Lower leg skin (tissue), 4 donors: ENCODE measurements around the gene ZNF385B. TPM values are rescaled to one million over a fixed set of nuclear protein-coding genes. Genes with fewer than 3 reads are reported as not detected.

Experiments
- DNase-seq, 2 donors: peaks; one replicate each; pipeline ENCODE4 v3.0.0-alpha.2; 2019; ENCODE audit warnings: low spot score in 2 of 2
- H3K4me3 ChIP-seq: fragments of 200-600 bp; sonication (generic); 2 replicates; pipeline ENCODE4 v1.5.1; 2017; ENCODE audit warnings: mild to moderate bottlenecking, low read depth; ENCODE audit not compliant: poor library complexity, severe bottlenecking
- POLR2A ChIP-seq, 2 donors: fragments of 450-650 bp; IDR thresholded peaks; one replicate each; pipeline ENCODE4 v1.6.1; 2016 to 2017; ENCODE audit warnings: antibody characterized with exemption in 2 of 2, mild to moderate bottlenecking in 1 of 2, moderate library complexity in 1 of 2
- WGBS, 2 donors: methylation state at CpG; one replicate each; pipeline ENCODE4 v1.1.5; 2018; 5-methylcytosine and 5-hydroxymethylcytosine counted together
- intact Hi-C: fragments of 100-400 bp; cut with DNase I; formaldehyde crosslinking; loops from one replicate; pipeline ENCODE4 v1.15.0; 2023; ENCODE audit warnings: low total_unique reads
- total RNA-seq, 4 donors: library from RNA; depleted of rRNA; stranded (reverse); fragments of >200 nt; gene quantifications; one replicate each; pipeline ENCODE4 v1.1.0, GENCODE V29; 2016
- TF ChIP-seq, protein P1 (sequence below), 3 donors: fragments of 450-650 bp; IDR thresholded peaks; one replicate each; pipeline ENCODE4 v1.5.1; 2016; ENCODE audit warnings: antibody characterized with exemption in 3 of 3, mild to moderate bottlenecking in 3 of 3, moderate library complexity in 2 of 3

Gene ZNF385B
- total RNA-seq, 4 donors from 2014 or later: 0.97 to 1.4 TPM; not detected in 2

DNA sequence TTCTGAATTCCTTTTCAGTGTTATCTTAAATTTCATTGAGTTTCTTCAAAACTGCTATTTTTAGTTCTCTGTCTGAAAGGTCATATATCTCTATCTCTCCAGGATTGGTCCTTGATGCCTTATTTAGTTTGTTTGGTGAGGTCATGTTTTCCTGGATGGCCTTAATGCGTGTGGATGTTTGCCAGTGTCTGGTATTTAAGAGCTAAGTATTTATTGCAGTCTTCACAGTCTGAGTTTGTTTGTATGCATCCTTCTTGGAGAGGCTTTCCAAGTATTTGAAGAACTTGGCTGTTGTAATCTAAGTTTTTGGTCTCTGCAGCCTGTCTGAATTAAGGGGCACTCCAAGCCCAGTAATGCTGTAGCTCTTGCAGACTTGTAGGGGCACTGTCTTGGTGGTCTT is 249.3 kb downstream of the ZNF385B start:
- H3K4me3 ChIP-seq: no peak overlapping the region
- DNase-seq: no peak
- TF ChIP-seq, protein P1, sequence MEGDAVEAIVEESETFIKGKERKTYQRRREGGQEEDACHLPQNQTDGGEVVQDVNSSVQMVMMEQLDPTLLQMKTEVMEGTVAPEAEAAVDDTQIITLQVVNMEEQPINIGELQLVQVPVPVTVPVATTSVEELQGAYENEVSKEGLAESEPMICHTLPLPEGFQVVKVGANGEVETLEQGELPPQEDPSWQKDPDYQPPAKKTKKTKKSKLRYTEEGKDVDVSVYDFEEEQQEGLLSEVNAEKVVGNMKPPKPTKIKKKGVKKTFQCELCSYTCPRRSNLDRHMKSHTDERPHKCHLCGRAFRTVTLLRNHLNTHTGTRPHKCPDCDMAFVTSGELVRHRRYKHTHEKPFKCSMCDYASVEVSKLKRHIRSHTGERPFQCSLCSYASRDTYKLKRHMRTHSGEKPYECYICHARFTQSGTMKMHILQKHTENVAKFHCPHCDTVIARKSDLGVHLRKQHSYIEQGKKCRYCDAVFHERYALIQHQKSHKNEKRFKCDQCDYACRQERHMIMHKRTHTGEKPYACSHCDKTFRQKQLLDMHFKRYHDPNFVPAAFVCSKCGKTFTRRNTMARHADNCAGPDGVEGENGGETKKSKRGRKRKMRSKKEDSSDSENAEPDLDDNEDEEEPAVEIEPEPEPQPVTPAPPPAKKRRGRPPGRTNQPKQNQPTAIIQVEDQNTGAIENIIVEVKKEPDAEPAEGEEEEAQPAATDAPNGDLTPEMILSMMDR (IDR thresholded peaks at IDR 0.05): no peak
- TF ChIP-seq POLR2A (IDR thresholded peaks at IDR 0.05): no peak
- WGBS, 2 donors: 38 to 40% methylated on average over 1 of the region's 1 CpG
- intact Hi-C loops: no loop called here

DNA sequence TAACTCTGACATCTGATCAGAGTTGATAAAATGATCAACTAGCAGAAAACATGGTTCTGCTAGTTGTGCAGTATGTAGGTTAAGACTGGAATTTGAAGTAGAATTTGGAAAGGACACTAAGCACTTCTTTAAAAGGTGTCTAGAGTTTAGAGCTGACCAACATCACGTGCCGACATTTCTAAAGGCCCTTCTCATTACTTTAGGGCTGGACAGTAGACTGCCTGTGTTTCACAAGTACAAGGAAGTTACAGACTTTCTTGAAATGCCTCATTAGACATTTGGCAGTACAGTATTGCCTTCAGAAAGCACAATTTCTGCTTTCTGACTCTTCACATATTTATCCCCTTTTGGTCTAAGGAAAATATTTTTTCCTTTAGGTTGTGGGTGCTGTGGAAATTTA is 255.3 kb downstream of the ZNF385B start:
- H3K4me3 ChIP-seq: no peak overlapping the region
- intact Hi-C loops: no loop called here
- no peak for DNase-seq
- TF ChIP-seq POLR2A (IDR thresholded peaks at IDR 0.05): no peak
- TF ChIP-seq, protein P1 (IDR thresholded peaks at IDR 0.05): no peak
- WGBS, 2 donors: 86 to 96% methylated on average over 2 of the region's 2 CpGs

DNA sequence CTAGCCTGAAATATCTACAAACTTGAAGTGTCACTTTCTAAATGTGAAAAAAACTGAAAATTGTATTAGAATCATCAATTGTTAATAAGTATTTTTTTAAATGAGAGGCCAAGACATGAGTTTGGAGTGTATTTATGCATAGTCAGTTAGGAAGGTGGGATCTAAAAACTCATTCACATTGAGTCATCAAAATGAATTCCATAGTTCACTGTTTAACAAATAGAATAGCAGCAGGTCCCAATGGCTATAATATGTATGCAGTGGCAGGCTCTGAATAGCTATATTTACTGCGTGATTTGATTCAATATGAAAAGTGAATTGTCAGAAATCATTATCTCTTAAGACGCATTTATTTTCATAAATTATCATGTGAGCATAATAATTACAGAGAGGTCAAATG is 256.1 kb downstream of the ZNF385B start:
- no peak overlapping the region for H3K4me3 ChIP-seq
- TF ChIP-seq, protein P1 (IDR thresholded peaks at IDR 0.05): no peak
- TF ChIP-seq POLR2A (IDR thresholded peaks at IDR 0.05): no peak
- no peak for DNase-seq
- 92 to 93% methylated on average over 2 of the region's 2 CpGs for WGBS, 2 donors
- intact Hi-C loops: no loop called here

DNA sequence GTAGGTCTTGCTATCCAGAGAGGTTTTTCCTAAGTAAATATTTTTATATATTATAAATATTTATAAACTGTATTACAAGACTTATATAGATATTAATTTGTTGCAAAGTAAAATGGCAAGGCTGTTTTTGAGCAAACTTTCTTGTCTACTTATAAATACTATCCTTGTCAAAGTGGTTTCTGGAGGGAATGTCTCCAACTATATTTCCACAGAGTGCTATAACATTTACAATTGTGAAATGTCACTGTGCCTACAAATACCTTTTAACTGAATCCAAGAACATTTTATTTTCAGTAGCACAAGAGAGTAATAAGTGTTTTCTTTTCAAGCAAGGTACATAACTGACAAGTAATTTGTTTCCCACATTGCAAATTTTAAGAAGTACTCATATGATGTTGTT is 256.8 kb downstream of the ZNF385B start:
- H3K4me3 ChIP-seq: no peak overlapping the region
- DNase-seq: no peak
- no peak for TF ChIP-seq POLR2A (IDR thresholded peaks at IDR 0.05)
- TF ChIP-seq, protein P1 (IDR thresholded peaks at IDR 0.05): no peak
- intact Hi-C loops: no loop called here

DNA sequence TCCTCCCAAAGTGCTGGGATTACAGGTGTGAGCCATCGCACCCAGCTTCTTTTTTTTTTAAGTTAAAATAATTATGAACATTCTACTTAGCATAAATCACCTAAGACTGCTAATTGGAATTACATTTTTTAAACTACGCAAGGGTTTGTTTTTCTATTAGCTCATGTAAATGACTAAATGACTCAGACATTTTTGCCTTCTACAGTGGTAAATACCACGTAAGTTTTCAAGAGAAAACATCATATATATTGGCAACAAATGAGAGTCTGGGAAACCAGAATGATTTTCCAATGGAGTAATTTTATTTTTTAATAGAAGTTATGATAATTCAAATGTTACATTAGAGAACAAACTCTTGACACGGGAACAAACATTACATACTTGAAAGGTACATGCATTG is 259.0 kb downstream of the ZNF385B start:
- WGBS, 2 donors: 53 to 56% methylated on average over 4 of the region's 4 CpGs
- no peak overlapping the region for H3K4me3 ChIP-seq
- TF ChIP-seq, protein P1 (IDR thresholded peaks at IDR 0.05): no peak
- TF ChIP-seq POLR2A (IDR thresholded peaks at IDR 0.05): no peak
- DNase-seq: no peak
- intact Hi-C loops: no loop called here

DNA sequence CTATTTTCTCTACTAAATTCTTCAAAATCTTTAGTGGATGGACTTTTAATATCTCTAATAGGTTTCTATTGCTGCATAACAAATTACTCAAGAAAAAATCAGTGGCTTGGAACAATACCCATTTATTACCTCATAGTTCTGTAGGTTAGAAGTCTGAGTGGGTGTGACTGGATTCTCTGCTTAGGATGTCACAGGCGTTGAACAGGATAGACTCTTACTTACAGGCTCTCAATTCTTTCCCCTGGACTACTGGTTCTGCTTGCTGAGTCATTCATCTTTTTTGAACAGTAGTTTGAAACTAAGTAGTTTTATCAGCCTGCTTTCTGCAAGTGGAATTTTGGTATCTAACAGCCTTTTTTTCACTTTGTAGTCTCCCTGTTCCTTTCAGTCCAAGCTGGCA is 265.4 kb downstream of the ZNF385B start:
- intact Hi-C loops: no loop called here
- TF ChIP-seq, protein P1 (IDR thresholded peaks at IDR 0.05): no peak
- TF ChIP-seq POLR2A (IDR thresholded peaks at IDR 0.05): no peak
- no peak overlapping the region for H3K4me3 ChIP-seq
- WGBS, 2 donors: 40 to 48% methylated on average over 1 of the region's 1 CpG
- no peak for DNase-seq
